DOHH2 (cell line): ENCODE data around the gene ALKBH6.
A peak's percentile ranks its signal among the peaks of the same experiment; 100 is the strongest.

Source experiments
- H3F3A ChIP-seq: fragments of 200-600 bp; sonication (generic), shearing (Covaris generic); 2 replicates; pipeline ENCODE4 v1.6.0; 2016; ENCODE audit warnings: antibody characterized with exemption, mild to moderate bottlenecking; ENCODE audit not compliant: control insufficient read depth, insufficient read depth
- H3K27ac ChIP-seq: fragments of 200-600 bp; sonication (generic); 2 replicates; pipeline ENCODE4 v1.5.1; 2014; ENCODE audit warnings: low read depth, mild to moderate bottlenecking, low read length, moderate library complexity
- H3K27me3 ChIP-seq: fragments of 200-600 bp; sonication (generic); 2 replicates; pipeline ENCODE4 v1.6.1; 2014; ENCODE audit warnings: mild to moderate bottlenecking, low read length, mixed read lengths; ENCODE audit not compliant: control insufficient read depth
- H3K36me3 ChIP-seq: fragments of 200-600 bp; sonication (generic); 2 replicates; pipeline ENCODE4 v1.6.1; 2014; ENCODE audit warnings: mild to moderate bottlenecking, low read length, moderate library complexity, mixed read lengths; ENCODE audit not compliant: control insufficient read depth
- H3K4me1 ChIP-seq: fragments of 200-600 bp; sonication (generic); 2 replicates; pipeline ENCODE4 v1.6.1; 2014; ENCODE audit warnings: mild to moderate bottlenecking, low read length, mixed read lengths; ENCODE audit not compliant: control insufficient read depth
- H3K4me2 ChIP-seq: fragments of 200-600 bp; sonication (generic); 2 replicates; pipeline ENCODE4 v1.6.0; 2014; ENCODE audit warnings: mild to moderate bottlenecking, low read length, moderate library complexity
- H3K4me3 ChIP-seq: fragments of 200-600 bp; sonication (generic); 2 replicates; pipeline ENCODE4 v1.5.1; 2014; ENCODE audit warnings: mild to moderate bottlenecking, low read length, mixed read lengths
- H3K79me2 ChIP-seq: fragments of 200-600 bp; sonication (generic); 2 replicates; pipeline ENCODE4 v1.6.1; 2014; ENCODE audit warnings: mild to moderate bottlenecking, low read length, mixed read lengths; ENCODE audit not compliant: control insufficient read depth
- H3K9me2 ChIP-seq: fragments of 200-600 bp; sonication (generic); replicated peaks from 2 replicates; pipeline ENCODE4 v1.6.1; 2014; ENCODE audit warnings: mild to moderate bottlenecking, low read length, mixed read lengths; ENCODE audit not compliant: control insufficient read depth
- H3K9me3 ChIP-seq: fragments of 200-600 bp; sonication (generic); 2 replicates; pipeline ENCODE4 v1.6.1; 2014; ENCODE audit warnings: antibody characterized with exemption, low read length, mixed read lengths; ENCODE audit not compliant: control insufficient read depth, insufficient read depth
- H4K20me1 ChIP-seq: fragments of 200-600 bp; sonication (generic); 2 replicates; pipeline ENCODE4 v1.6.0; 2014; ENCODE audit warnings: low read depth, mild to moderate bottlenecking, antibody characterized with exemption, low read length, moderate library complexity; ENCODE audit not compliant: control insufficient read depth, insufficient read depth
- EZH2phosphoT487 ChIP-seq: fragments of 200-600 bp; sonication (generic); IDR thresholded peaks from 2 replicates; pipeline ENCODE4 v1.6.1; 2017; ENCODE audit warnings: borderline replicate concordance, mild to moderate bottlenecking, antibody characterized with exemption, low read length, moderate library complexity, mixed read lengths
- TF ChIP-seq, protein P1 (sequence below): fragments of 200-600 bp; sonication (generic); IDR thresholded peaks from one replicate; pipeline ENCODE4 v1.5.1; 2014; ENCODE audit warnings: antibody characterized with exemption, mild to moderate bottlenecking, low read depth, low read length; ENCODE audit not compliant: poor library complexity, severe bottlenecking

The ALKBH6 gene

DNA sequence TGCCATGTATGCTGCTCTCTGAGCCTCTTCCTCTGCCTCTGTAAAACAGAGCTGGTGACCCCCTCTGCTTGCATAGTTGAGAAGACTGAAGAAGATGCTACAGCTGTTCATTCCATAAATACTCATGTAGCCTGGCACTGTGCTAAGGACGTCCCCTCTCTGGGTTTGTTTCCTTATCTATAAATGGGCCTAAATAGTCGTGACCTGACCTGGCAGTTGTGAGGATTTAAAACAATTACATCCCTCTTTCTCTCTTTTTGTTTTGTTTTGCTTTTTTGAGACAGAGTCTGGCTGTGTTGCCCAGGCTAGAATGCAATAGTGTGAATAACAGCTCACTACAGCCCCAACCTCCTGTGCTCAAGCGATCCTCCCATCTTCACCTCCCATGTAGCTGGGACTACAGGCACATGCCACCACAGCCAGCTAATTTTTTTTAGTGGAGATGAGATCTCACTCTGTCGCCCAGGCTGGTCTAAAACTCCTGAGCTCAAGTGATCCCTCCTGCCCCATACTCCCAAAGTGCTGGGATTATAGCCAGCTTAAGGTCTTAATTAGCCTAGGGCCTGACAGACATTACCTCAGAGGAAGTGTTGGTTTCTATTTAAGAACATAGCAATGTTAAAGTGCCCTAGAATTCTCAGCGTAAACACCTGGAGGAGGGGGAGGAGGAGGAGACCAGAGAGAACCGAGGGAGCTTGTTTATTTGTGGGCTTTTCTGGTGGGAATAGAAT lies 45.3 kb upstream of the ALKBH6 start:
- H3K4me1 ChIP-seq, result peaks cover 15% of the 10 kb centered on the region
- H3F3A ChIP-seq, result no peaks in the 10 kb centered on the region
- no peak for TF ChIP-seq EZH2phosphoT487
- TF ChIP-seq, protein P1, sequence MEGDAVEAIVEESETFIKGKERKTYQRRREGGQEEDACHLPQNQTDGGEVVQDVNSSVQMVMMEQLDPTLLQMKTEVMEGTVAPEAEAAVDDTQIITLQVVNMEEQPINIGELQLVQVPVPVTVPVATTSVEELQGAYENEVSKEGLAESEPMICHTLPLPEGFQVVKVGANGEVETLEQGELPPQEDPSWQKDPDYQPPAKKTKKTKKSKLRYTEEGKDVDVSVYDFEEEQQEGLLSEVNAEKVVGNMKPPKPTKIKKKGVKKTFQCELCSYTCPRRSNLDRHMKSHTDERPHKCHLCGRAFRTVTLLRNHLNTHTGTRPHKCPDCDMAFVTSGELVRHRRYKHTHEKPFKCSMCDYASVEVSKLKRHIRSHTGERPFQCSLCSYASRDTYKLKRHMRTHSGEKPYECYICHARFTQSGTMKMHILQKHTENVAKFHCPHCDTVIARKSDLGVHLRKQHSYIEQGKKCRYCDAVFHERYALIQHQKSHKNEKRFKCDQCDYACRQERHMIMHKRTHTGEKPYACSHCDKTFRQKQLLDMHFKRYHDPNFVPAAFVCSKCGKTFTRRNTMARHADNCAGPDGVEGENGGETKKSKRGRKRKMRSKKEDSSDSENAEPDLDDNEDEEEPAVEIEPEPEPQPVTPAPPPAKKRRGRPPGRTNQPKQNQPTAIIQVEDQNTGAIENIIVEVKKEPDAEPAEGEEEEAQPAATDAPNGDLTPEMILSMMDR, result no peak
- peaks cover 68% of the 10 kb centered on the region for H3K79me2 ChIP-seq
- H3K27me3 ChIP-seq, result no peaks in the 10 kb centered on the region
- H3K4me2 ChIP-seq, result no peak overlapping the region
- no peak overlapping the region for H3K4me3 ChIP-seq
- no peaks in the 10 kb centered on the region for H3K9me3 ChIP-seq
- peaks cover 77% of the 10 kb centered on the region for H3K36me3 ChIP-seq
- H3K9me2 ChIP-seq, result no peaks in the 10 kb centered on the region
- H4K20me1 ChIP-seq, result peaks cover 4% of the 10 kb centered on the region
- no peak overlapping the region for H3K27ac ChIP-seq

DNA sequence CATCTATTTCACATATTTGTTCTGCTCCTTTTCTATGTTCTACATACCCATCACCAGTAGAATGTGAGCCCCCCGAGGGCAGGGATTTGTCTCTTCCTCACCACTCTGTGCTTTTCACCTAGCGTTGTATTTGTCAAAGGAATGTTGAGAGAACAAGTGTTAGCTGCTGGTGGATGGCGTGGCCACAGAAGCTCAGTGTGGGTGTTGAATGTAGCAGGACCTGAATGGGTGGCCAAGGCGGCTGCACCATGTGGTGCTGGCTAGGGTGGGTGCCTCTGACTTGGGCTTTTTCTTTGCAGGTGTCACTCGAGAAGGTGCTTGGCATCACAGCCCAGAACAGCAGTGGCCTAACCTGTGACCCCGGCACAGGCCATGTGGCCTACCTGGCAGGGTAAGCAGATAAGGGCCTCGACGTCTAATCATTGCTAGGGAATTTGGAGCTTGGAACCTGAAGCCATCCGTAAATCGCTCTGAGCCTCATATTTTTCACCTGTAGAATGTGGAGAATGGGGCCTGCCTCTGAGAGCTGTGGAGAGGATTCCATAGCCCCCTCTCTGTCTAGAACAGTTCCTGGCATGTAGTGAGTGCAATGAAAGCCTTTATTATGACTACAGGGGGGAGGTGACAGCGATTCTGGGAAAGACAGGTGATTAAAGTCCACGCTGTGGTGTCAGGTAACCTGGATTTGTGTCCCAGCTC lies 44.6 kb upstream of the ALKBH6 start:
- Histone ChIP-seq H3K4me1 (peaks cover 15% of the 10 kb centered on the region), H3K9me2 (no peaks in the 10 kb centered on the region), H3F3A (no peaks in the 10 kb centered on the region), H4K20me1 (peaks cover 4% of the 10 kb centered on the region), H3K4me3 (no peak overlapping the region), H3K9me3 (no peaks in the 10 kb centered on the region), H3K79me2 (peaks cover 67% of the 10 kb centered on the region), H3K27me3 (no peaks in the 10 kb centered on the region), H3K4me2 (no peak overlapping the region), H3K27ac (no peak overlapping the region), H3K36me3 (peaks cover 72% of the 10 kb centered on the region)
- TF ChIP-seq, protein P1, result no peak
- TF ChIP-seq EZH2phosphoT487, result no peak

DNA sequence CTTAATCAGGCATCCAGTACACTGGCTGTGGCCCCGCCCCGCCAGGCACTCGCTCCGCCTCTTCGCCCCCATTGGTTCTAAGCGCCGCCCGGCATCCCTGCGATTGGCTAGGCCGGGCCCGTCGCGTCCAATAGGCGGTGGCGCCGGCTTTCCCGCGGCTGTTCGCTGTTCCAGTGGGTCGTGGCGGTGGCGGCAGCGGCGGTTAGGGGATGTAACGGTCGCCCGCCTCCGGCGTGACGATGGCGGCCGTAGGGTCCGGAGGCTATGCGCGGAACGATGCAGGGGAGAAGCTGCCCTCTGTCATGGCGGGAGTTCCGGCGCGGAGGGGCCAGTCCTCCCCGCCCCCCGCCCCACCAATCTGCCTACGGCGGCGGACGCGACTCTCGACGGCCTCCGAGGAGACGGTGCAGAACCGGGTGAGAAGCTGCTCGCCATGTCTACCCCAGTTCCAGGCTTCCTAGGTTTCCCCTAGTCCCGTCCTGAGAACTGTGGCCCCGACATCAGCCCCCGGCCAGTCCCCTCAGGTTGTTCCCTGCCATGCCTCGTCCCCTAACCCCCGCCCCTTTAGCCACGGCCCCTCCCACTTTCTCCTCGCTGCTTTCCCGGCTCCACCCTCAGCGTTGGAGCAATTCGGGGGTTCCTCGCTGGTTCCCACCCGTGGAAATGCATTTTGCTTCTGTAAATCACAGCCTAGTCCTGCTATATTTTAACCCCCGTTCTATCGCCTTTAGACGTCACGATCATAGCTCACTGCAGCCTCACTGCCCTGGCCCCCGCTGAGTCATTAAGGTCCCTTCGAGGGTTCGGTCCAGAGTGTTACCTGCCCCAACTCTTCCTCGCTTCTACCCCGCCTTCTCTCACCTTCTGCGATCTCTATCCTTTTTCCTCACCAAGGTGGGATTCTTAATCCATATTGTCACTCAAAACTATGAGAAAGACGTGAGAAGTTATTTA lies 41.0 kb upstream of the ALKBH6 start, which contains the start of gene WDR62:
TSS of gene WDR62 (plus strand) at position 165 of the 954 bp plus-strand sequence. CDS start at position 240, 75 bp downstream.
- peaks cover 42% of the 10 kb centered on the region for H3K36me3 ChIP-seq
- no peaks in the 10 kb centered on the region for H3K9me3 ChIP-seq
- peaks cover 62% of the 10 kb centered on the region for H3K79me2 ChIP-seq
- peak within 1 kb of the TSS; percentile 88 for H3K4me3 ChIP-seq
- no peaks in the 10 kb centered on the region for H3K9me2 ChIP-seq
- H3F3A ChIP-seq, result no peaks in the 10 kb centered on the region
- no peak for TF ChIP-seq EZH2phosphoT487
- TF ChIP-seq, protein P1, result no peak
- peak within 1 kb of the TSS; percentile 88 for H3K27ac ChIP-seq
- H4K20me1 ChIP-seq, result peaks cover 4% of the 10 kb centered on the region
- no peaks in the 10 kb centered on the region for H3K27me3 ChIP-seq
- peak within 1 kb of the TSS; percentile 73 for H3K4me2 ChIP-seq
- H3K4me1 ChIP-seq, result peaks cover 27% of the 10 kb centered on the region
